Neural progenitor cell (in vitro differentiated cells): ENCODE measurements around the gene ZIK1. TPM values are rescaled to one million over a fixed set of nuclear protein-coding genes. Genes with fewer than 3 reads are reported as not detected.

Experiments
- DNase-seq: peaks from one replicate; pipeline ENCODE4 v3.0.0-alpha.2; 2016; ENCODE audit warnings: low spot score
- H2AFZ ChIP-seq: fragments of 200-600 bp; sonication (generic); replicated peaks from 2 replicates; pipeline ENCODE4 v1.6.1; 2016; ENCODE audit warnings: antibody characterized with exemption
- H3F3A ChIP-seq: fragments of 200-600 bp; sonication (generic); 2 replicates; pipeline ENCODE4 v1.6.1; 2016; ENCODE audit warnings: antibody characterized with exemption, low read depth
- H3K27ac ChIP-seq: fragments of 200-600 bp; sonication (generic); 2 replicates; pipeline ENCODE4 v1.5.1; 2016; ENCODE audit warnings: mild to moderate bottlenecking
- H3K27me3 ChIP-seq: fragments of 200-600 bp; sonication (generic); 2 replicates; pipeline ENCODE4 v1.6.1; 2016; ENCODE audit warnings: mild to moderate bottlenecking, moderate library complexity
- H3K36me3 ChIP-seq: fragments of 200-600 bp; sonication (generic); 2 replicates; pipeline ENCODE4 v1.5.1; 2016
- H3K4me1 ChIP-seq: fragments of 200-600 bp; sonication (generic); 2 replicates; pipeline ENCODE4 v1.6.1; 2016; ENCODE audit warnings: mixed run types
- H3K4me2 ChIP-seq: fragments of 200-600 bp; sonication (generic); 2 replicates; pipeline ENCODE4 v1.6.1; 2016
- H3K4me3 ChIP-seq: fragments of 200-600 bp; sonication (generic); 2 replicates; pipeline ENCODE4 v1.5.1; 2016
- H3K79me2 ChIP-seq: fragments of 200-600 bp; sonication (generic); 2 replicates; pipeline ENCODE4 v1.6.1; 2016; ENCODE audit warnings: low read depth
- H3K9ac ChIP-seq: fragments of 200-600 bp; sonication (generic); 2 replicates; pipeline ENCODE4 v1.6.1; 2016
- H3K9me3 ChIP-seq: fragments of 200-600 bp; sonication (generic); 2 replicates; pipeline ENCODE4 v1.5.1; 2016; ENCODE audit warnings: low read depth
- H4K20me1 ChIP-seq: fragments of 200-600 bp; sonication (generic); 2 replicates; pipeline ENCODE4 v1.6.1; 2016; ENCODE audit warnings: low read depth
- H3K27ac Mint-ChIP-seq: 3 replicates; pipeline ENCODE4 v1.8.0; 2021; ENCODE audit warnings: mixed read lengths
- H3K27me3 Mint-ChIP-seq: 2 replicates; pipeline ENCODE4 v1.8.0; 2022; ENCODE audit warnings: low read depth, mild to moderate bottlenecking, inconsistent platforms, moderate library complexity, mixed read lengths; ENCODE audit not compliant: insufficient read depth
- H3K36me3 Mint-ChIP-seq: 3 replicates; pipeline ENCODE4 v1.8.0; 2021; ENCODE audit warnings: mixed read lengths
- H3K4me1 Mint-ChIP-seq: 3 replicates; pipeline ENCODE4 v1.8.0; 2021; ENCODE audit warnings: mixed read lengths
- H3K4me3 Mint-ChIP-seq: 3 replicates; pipeline ENCODE4 v1.8.0; 2021; ENCODE audit warnings: mild to moderate bottlenecking, moderate library complexity, mixed read lengths
- H3K9me3 Mint-ChIP-seq: 3 replicates; pipeline ENCODE4 v1.8.0; 2020; ENCODE audit warnings: mixed read lengths
- CTCF ChIP-seq: fragments of 200-600 bp; sonication (generic); IDR thresholded peaks from 2 replicates; pipeline ENCODE4 v1.5.1; 2017; ENCODE audit warnings: antibody characterized with exemption, mild to moderate bottlenecking
- EZH2 ChIP-seq: fragments of 200-600 bp; sonication (generic); IDR thresholded peaks from 2 replicates; pipeline ENCODE4 v1.6.1; 2017; ENCODE audit warnings: antibody characterized with exemption, mild to moderate bottlenecking, moderate library complexity
- EZH2phosphoT487 ChIP-seq: fragments of 200-600 bp; sonication (generic); IDR thresholded peaks from 2 replicates; pipeline ENCODE4 v1.6.1; 2017; ENCODE audit warnings: antibody characterized with exemption
- total RNA-seq: library from RNA; depleted of rRNA; stranded (reverse); fragments of >200 nt; gene quantifications from 2 replicates; pipeline ENCODE4 v1.2.3, GENCODE V29; 2015; ENCODE audit warnings: low replicate concordance

The ZIK1 gene
- total RNA-seq, 1 donor from 2014 or later, result 35.1 TPM

GRCh38 chr19:57572415-57572947 is 11.5 kb upstream of the ZIK1 start:
- no peak for DNase-seq
- Histone ChIP-seq H3K27ac (no peak overlapping the region), H3K9ac (no peak overlapping the region), H3K36me3 (peaks cover 43% of the 10 kb centered on the region), H3K4me1 (no peaks in the 10 kb centered on the region), H2AFZ (no peak overlapping the region), H3K4me3 (no peak overlapping the region), H4K20me1 (no peaks in the 10 kb centered on the region), H3K79me2 (peaks cover 12% of the 10 kb centered on the region), H3K9me3 (peaks cover 14% of the 10 kb centered on the region), H3F3A (no peaks in the 10 kb centered on the region), H3K4me2 (no peak overlapping the region), H3K27me3 (no peaks in the 10 kb centered on the region)
- peaks cover 94% of the 10 kb centered on the region for H3K9me3 Mint-ChIP-seq
- H3K27me3 Mint-ChIP-seq, result peaks cover 3% of the 10 kb centered on the region
- H3K4me3 Mint-ChIP-seq, result no peak overlapping the region
- TF ChIP-seq EZH2 (no peak), CTCF (no peak), EZH2phosphoT487 (no peak)
- H3K4me1 Mint-ChIP-seq, result no peaks in the 10 kb centered on the region
- no peak overlapping the region for H3K27ac Mint-ChIP-seq
- H3K36me3 Mint-ChIP-seq, result peaks cover 68% of the 10 kb centered on the region

GRCh38 chr19:57576661-57577060 is 7.3 kb upstream of the ZIK1 start:
- H3K4me1 ChIP-seq, result no peaks in the 10 kb centered on the region
- TF ChIP-seq CTCF (no peak), EZH2 (no peak), EZH2phosphoT487 (no peak)
- Mint-ChIP-seq H3K27me3 (peaks cover 7% of the 10 kb centered on the region), H3K36me3 (peaks cover 68% of the 10 kb centered on the region), H3K9me3 (peaks cover 80% of the 10 kb centered on the region), H3K27ac (no peak overlapping the region), H3K4me1 (peaks cover 5% of the 10 kb centered on the region), H3K4me3 (peak overlapping the region; percentile 42)
- H3F3A ChIP-seq, result no peaks in the 10 kb centered on the region
- no peak overlapping the region for H2AFZ ChIP-seq
- no peak overlapping the region for H3K27ac ChIP-seq
- peaks cover 12% of the 10 kb centered on the region for H3K9me3 ChIP-seq
- H3K27me3 ChIP-seq, result no peaks in the 10 kb centered on the region
- peaks cover 42% of the 10 kb centered on the region for H3K36me3 ChIP-seq
- no peak for DNase-seq
- H3K4me3 ChIP-seq, result no peak overlapping the region
- H3K9ac ChIP-seq, result no peak overlapping the region
- H3K4me2 ChIP-seq, result no peak overlapping the region
- H3K79me2 ChIP-seq, result peaks cover 22% of the 10 kb centered on the region
- H4K20me1 ChIP-seq, result no peaks in the 10 kb centered on the region

- Histone ChIP-seq H3K36me3 (peaks cover 23% of the 10 kb centered on the region), H3F3A (no peaks in the 10 kb centered on the region), H3K4me1 (no peaks in the 10 kb centered on the region), H3K79me2 (peaks cover 22% of the 10 kb centered on the region), H3K27ac (no peak within 1 kb of the TSS), H3K27me3 (no peaks in the 10 kb centered on the region), H3K4me2 (peak within 1 kb of the TSS; percentile 85), H4K20me1 (no peaks in the 10 kb centered on the region), H2AFZ (peak within 1 kb of the TSS; percentile 95), H3K9me3 (no peaks in the 10 kb centered on the region), H3K4me3 (peak within 1 kb of the TSS; percentile 94), H3K9ac (peak within 1 kb of the TSS; percentile 81)
- Mint-ChIP-seq H3K27me3 (peaks cover 11% of the 10 kb centered on the region), H3K36me3 (peaks cover 53% of the 10 kb centered on the region), H3K9me3 (peaks cover 76% of the 10 kb centered on the region), H3K4me1 (peaks cover 6% of the 10 kb centered on the region), H3K4me3 (peak within 1 kb of the TSS; percentile 86), H3K27ac (no peak within 1 kb of the TSS)
- peak; percentile 100 for DNase-seq
- no peak for TF ChIP-seq EZH2phosphoT487
- TF ChIP-seq CTCF, result peak; percentile 33
Measured at GRCh38 chr19:57578487-57579205, 5.3 kb upstream of the ZIK1 start, which contains the start of gene ZNF416. Gene ZNF416 (minus strand): TSS chr19:57578911. CDS start chr19:57578704, 207 bp downstream.
